GM19043 (cell line): ENCODE data around the gene YES1.
A peak's percentile ranks its signal among the peaks of the same experiment; 100 is the strongest.
"Not testable (repeated sequence)": the region's sequence is repeated elsewhere in the genome, so short reads cannot be mapped to it uniquely, and the experiment has no call there.

Experiments
- ATAC-seq: cut with Tn5 transposase; IDR thresholded peaks from one replicate; pipeline ENCODE4 v1.9.1; 2021; ENCODE audit warnings: low read depth; ENCODE audit not compliant: unreplicated experiment

Gene YES1

DNA sequence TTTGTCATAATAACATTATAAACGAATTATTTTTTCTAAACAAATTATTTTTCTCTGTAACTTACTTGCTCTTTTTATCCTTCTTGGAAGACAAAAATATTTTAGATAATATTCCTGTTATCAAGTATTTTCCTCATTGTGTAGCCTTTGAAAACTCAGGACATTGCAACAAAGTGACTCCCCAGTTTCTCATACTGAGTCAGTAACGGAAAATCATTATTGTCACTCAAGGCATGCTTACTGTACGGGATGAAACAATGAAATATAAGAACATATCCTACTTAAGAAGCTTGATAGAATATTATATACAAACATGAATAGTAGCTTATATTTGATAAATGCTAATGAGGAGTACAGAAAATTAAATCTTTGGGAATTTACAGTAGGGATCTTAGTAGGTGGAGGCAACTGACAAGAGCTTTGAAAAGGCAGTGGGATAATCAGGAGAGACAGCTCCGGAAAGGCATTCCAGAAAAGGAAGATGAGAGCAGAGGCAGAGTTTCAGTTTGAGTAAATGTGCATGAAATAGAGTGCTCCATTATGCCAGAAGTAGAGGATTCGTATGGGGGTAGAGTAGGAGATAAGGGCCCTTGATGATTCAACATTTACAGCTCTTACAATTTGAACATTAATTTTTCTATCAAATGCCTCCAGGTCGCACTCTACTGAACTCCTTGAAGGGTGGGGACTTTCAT lies 14.0 kb upstream of the YES1 start:
- no peak for ATAC-seq

DNA sequence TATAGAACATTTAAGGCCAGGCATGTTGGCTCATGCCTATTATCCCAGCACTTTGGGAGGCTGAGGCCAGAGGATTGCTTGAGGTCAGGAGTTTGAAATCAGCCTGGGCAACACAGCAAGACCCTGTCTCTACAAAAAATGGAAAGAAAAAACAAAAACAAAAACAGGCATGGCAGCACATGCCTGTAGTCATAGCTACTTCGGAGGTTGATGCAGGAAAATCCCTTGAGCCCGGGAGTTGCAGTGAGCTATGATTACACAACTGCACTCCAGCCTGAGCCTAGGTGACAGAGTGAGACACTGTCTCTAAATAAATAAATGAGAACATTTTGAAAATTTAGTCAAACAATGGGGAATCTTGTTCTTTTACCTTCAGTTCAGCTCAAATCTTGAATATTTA lies 12.1 kb upstream of the YES1 start:
- ATAC-seq: no peak

DNA sequence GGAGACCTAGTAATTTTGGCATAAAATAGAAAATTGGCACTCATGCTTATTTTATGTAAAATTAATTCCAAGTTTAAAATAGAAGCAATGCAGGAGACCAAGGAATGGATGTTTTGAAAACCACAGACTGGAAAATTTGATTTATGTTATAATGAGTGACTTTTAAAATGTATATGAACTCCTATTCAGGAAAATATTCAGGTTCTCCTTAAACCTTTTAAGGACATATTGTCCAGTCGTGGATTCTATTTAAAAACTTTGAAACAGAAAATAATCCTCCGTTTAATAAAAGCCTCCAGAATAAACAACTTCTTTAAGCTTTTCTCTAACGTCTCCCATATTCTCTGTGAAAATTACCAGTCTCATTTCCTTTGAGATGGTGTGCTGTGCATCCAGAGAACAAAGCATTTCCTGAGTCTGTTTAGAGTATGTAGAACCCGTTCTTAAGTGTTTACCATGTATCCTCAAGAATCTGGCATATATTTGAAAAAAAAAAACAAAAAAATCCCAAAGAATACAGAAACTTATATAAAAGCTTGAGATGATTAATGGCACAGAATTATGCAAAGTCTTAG lies 8.6 kb upstream of the YES1 start:
- no peak for ATAC-seq

DNA sequence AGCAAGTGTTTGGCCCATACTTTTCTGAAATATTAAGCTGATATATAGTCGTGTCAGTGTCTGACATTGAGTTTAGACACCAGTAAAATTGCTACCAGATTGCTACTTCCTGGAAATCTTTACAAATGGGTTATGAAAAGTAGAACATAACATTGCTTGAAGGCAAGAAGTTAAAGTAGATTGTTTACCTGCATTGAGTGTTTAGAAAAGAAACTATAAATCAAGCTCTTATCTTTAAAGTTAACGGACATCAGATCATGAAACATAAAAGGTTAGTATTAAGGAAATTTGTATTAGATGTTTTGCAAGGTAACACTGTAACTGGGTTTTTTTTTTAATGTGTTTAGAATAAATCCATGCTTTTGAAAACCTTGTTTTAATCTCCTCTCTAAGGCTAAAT lies 4.8 kb upstream of the YES1 start:
- ATAC-seq: no peak

DNA sequence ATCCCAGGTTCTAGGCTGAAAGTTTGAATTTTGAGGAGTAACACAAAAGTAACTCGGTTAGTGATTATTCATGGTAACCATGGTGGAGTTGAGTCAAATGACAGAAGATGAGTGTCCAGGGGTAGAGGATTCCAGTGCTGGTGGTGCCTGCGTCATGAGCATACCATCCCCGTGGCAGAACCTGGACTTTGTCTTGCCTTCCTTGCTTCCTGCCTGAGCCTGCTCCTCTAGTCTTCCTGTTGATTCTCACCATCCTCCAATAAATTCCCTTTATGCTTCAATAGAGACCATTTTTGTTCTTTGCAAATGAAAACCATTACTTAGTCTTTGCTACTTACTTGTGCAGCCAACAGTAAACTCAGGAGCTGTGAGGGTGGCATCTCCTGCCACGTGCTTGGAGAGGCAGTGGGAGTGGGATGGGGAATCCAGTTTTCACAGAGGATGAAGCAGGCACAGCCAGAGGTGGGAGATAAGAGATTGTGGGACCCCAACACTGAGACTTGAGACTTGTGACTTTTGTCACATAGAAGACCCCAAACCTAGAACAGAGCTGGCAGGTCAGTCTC lies 4.1 kb upstream of the YES1 start:
- no peak for ATAC-seq

DNA sequence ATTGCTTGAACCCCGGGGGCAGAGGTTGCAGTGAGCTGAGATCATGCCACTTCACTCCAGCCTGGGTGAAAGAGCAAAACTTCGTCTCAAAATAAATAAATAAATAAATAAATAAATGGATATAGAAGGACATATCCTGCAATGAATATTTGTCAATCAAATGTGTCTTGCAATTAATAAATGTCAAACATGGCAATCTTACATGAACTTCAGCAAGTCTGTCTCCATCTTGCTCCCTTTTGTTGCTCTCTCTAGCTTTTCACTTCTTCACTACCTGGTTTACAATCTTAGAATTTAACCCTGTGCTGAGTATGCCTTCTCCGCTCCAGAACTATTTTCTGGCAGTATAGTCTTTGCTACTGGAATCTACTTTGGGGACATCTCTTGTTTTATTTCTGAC lies 3.3 kb upstream of the YES1 start:
- no peak for ATAC-seq

DNA sequence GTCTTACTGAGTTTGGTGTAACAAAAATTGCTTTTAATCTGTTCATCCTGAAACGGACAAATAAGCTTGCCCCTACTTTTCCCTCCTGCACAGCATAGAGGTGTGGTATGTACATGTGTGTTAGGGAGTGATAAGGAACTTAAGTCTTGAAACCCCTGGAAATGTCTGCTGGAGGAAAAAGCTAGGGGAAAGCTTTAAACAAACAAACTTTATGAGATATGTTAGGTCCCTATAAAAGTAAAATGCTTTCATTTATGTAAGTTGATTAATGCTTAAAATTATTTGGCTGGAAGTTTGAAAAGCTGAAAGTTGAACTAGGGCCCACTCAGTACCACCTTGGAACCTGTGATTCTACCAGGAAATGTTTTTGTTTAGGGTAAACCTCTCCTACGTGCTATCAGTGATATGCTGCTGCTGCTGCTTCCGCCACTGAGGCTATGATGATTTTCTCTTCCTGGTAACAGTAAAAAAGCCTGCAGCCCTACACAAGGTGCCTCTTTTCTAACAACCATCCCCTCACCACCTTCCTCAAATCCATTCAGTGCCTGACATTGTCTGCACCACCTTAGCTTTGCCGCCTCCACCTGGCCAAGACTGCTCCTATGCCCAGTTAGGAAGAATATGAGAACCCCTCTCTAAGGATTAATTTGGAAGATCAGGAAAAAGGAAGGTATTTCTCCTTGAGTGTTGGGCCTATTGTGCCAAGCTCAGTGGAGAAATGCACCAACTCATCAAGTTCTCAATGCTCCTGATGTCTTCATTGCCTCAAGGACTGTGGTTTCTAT lies 2.5 kb upstream of the YES1 start:
- ATAC-seq: no peak

DNA sequence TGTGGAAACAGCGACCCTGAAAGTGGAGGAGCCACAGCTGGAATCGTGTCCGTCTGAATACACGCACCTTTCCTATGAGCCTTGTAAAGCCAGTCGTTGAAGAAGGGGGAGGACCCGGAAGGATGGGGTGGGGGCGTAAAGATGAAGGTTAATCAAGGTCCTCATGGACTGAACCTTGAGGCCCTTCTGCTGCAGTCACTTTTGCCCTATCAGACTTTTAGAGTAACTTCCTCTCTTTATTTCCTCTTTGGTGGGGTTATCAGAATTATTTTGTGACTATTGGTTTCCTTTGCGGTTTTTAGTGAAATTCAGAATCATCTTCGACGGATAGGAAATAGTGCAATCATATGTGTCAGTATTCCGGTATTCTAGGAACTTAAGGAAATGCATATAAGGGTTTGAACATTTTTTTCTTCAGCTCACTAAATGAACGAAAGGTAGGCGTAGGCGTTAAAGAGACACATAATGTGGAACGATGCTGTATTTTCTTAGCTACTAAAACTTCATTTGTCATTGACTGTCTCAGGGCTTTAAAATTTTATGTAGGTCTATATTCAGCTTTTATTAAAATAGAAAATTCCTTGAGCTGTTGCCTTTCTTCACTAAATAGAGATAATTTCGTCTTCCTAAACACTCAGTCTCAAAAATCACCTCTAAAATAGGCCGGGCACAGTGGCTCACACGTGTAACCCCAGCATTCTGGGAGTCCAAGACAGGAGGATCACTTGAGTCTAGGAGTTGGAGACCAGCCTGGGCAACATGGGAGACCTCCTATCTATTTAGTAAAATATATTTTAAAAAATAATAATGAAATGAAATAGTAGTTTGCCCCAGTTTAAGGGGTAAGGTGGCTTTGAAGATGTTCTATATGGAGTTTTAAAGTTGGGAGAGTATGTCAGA lies 1.4 kb upstream of the YES1 start:
- peak; percentile 0 for ATAC-seq

DNA sequence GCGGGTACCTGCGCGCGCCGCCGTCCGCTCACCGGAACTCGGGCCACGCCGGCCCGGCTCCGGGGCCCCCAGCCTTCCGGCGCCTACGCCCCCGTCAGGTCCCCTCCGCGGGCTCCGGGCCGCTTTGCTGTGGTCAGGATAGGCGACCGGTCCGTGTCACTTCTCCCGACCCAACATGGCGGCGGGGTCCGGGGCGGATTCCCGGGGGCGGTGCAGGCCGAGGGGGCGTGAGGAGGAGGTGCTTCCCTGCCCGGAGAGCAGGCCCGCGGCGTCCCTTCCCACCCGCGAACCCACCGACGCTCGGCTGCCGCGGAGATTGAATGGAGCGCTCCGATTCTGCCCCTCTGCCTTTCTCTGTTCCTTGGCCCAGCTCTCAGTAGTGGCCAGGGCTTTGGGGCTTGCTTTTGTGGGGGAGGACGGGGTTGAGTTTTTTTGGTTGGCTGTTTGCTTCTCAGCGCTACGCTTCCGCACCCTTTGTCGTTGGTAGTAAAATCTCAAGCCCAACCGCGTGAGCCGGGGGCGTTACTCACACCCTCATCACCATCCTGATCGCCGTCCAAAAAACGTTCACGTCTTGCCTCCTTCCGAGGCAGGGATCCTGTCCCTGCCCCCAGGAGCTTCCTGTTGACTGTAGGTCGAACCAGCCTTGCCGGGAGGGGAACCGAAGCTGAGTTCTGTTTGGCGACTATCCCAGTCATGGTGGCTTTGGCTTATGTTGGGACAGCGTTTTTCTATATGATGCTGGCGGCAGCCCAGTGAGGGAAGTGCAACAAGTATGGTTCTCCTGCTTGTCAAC lies 532 bp upstream of the YES1 start:
- peak; percentile 35 for ATAC-seq

DNA sequence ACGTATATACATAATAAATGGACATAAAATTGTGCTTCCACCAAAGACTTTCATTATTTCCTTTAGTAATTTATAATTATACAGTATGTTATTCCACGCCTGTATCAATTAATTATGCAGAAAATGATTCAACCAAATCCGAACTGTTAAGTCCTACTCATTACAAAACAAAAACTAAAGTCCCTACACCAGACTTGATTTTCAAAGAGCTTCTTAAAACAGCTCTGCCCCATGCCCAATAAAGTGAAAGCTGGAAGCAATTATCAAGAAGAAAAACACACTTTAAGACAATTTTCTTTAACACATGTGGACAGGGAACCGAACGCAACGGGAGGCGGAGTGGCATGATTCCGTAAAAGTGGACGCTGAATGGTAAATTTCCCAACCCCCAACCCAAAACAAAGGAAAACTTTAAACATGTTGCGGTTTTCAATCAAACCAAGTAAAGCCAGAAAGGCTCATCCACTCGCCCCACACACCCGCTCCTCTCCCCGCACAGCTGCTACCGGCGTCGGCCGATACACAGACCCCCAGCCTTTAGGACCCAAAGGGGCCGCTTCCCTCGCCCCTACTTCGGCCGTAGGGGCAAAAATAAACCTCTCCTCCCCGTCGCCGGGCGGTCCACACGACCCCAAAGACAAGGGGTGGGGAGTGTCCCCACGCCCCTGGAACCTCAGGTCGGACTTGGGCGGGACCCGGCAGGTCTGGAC lies 705 bp downstream of the YES1 start:
- ATAC-seq: peak; percentile 4

DNA sequence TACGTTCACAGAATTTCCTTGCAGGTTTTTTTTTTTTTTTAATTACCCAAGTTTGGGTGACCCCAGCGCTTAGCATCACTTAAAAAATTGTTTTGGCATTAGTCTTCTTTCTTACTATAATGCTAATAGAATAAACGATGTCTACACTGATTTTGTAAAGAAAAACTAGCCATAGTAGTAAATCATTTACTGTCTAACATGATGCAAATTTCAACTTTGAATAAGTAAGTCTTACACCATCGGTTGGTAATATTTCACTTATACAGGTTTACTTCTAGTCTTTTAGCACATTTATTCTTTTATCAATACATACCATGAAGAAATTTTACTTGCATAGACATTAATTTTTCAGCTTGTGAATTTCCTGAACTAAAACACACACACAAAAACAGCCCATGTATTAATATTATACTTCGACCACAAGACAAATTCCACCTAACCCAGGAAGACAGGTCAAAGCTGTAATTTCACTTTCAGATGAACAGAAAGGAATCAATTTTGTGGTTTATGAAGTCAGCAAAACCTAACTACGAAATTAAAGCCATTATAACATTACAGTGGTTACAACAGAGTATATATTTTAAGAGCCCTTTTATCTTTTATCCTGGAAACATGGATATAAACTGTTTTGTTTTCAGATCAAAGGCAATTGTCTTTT lies 1.9 kb downstream of the YES1 start:
- peak; percentile 34 for ATAC-seq

DNA sequence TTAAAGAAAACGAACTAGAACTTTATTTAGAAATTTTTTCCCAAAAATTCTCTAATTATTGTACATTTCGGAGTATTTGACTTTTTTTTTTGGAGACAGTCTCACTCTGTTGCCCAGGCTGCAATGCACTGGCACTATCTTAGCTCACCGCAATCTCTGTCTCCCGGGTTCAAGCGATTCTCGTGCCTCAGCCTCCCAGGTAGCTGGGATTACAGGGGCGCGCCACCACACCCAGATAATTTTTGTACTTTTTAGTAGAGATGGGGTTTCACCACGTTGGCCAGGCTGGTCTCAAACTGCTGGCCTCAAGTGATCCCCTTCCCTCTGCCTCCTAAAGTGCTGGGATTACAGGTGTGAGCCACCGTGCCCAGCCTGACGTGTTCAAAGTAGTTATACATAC lies 2.8 kb downstream of the YES1 start:
- ATAC-seq: not testable (repeated sequence)

DNA sequence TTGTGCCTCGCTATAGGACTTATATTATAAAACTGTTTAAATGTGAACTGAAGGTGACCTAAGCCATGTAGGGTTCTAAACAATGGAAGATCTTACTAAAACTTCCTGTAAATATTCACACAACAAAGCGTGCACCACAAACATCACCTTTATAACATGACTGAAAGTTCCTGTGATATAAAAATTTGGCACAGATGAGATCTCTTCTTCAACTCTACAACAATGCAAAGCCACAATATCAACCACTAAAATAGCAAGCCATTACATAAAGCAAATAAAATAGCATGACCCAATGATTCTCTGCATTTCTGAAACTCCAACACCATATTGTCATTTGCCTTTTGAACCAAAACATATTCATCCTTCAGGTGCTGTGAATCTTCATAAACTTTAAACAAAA lies 3.5 kb downstream of the YES1 start:
- ATAC-seq: no peak

DNA sequence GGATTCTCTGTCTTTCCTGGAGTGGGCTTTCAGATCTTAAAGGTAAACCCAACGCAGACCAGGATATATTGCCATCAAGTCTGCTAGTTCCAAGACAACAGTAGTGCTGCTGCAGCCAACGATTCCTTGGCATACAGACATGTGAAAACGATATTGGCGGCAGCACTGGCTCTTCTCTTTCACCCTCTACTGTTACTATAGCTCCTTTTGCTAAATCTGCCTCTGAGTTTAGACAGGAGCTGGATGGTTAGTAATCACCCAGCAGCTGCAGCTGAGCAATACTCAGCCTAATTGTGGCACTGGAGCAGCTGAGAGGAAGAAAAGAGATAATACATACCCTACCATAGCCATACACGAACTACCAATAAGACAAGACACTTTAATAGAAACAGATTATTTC lies 4.0 kb downstream of the YES1 start:
- no peak for ATAC-seq

DNA sequence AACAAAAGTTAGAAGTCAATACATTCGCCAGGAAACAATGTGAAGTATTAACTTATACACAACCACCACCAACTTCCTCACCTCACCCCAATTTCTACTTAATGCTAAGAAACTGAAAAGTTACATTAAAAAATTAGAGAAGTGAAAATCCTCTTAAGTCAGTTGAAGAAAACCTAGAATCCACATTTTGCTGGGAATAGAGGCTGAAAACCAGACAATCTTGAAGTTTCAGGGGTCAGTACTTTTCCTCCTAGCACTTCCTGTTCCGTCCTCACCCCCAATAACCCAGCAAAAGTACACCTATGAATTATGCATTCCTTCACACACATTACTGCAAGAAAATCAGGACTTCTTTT lies 6.3 kb downstream of the YES1 start:
- peak; percentile 42 for ATAC-seq

DNA sequence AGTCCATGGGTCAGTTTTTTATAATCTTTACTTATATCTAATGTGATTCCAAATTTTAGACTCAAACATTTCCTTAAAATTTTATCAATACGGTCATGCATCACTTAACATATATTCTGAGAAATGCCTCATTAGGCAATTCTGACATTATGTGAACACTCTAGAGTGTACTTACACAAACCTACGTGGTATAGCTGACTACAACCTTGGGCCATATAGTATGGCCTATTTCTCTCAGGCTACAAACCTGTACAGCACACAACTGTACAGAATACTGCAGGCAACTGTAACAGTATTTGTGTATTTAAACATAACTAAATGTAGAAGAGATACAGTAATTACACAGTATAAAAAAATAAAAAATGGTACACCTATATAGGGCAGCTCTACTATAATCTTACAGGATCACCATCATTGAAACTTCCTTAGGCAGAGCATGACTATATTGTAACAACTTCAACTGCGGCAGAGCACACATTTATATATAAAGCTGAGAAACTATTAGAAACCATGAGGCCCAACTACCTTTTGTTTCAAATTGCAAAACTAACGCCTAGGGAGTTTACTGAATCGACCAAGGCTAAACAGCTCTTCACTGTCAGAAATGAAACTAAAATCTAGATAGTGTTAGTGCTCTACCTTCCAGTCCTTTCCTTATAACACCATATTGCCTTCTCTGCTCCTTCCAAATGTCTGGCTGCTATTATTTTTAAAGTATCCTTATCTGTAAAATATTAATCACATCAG lies 6.9 kb downstream of the YES1 start:
- peak; percentile 23 for ATAC-seq

DNA sequence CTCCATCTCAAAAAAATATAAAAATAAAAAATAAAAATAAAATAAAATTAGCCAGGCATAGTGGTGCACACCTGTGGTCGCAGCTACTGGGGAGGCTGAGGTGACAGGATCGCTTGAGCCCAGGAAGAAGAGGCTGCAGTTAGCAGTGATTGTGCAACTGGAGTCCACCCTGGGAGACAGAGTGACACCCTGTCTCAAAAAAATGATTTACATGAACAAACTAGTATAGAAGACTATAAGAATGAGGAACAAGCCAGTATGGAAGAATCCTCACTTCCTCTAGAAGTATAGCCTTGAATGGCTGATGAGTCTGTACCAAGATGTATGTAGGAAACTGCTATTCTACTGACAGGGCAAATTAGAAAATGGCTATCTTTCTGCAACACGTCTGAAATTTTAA lies 10.9 kb downstream of the YES1 start:
- ATAC-seq: no peak

DNA sequence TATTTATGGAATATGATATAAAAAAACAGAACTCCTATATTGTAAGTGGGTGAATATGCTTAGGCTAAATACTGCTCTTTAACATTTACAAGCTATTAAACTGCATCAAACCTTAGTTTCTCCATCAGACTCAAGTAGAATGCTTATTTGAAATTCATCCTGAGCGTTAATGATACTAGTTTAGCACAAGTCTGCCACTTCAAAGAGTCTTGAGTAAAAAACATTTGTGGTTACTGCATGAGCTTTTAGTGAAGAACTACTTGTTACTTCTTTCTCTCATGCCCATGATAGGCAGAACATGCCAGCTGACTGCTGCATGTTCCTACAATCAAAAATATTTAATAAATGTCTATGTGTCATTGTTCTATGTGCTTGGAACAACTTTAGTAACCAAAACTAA lies 12.1 kb downstream of the YES1 start:
- ATAC-seq: no peak
